Stimulated activated CD8-positive, alpha-beta memory T cell treated with anti-CD3 and anti-CD28 coated beads, Interleukin-7, amount 100 ng/mL, for 4 hours (primary cell): ENCODE results near the gene UBQLN4.
A peak's percentile ranks its signal among the peaks of the same experiment; 100 is the strongest.

Source experiments
- DNase-seq, 2 donors: peaks; one replicate each; pipeline ENCODE4 v3.0.0-alpha.2; 2020; ENCODE audit warnings: low read depth in 2 of 2

Gene UBQLN4

DNA sequence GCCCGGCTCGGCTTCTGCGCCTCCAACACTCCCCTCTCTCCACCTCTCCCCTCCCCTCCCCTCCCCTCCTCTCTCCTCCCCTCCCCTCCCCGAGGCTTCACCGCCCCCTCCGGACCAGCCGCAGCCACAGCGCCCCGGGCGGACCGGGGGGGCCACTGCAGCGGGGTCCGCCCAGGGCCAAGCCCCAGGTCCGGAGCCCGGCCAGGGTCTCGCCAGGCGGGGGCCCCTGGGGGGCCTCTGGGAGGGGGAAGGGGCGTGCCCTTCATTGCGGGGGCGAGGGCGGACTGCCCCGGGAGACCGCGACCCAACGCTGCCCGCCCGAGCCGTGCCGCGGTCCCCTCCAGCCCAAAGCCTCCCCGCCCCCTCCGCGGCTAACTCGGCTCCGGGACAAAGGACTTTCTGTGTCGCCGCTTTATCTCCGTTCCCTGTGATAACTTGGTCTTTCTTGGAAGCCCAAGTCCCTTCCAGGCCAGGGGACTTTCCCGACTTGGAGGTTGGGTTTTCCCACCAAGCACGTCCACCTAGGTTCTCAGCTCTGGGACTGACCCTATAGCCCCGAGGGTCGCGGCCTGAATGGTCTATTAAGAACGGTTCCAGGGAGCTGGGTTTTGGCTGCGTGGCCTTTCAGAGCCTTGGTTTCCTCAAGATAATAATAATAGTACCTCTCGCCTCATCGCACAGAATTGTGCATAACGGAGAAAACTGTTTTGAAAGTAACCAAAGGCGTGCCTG, at the start of gene UBQLN4:
TSS of gene UBQLN4 (minus strand) at position 31 of the 732 bp plus-strand sequence. CDS start 97 bp downstream, outside the sequence.
- peak; percentile 73 to 83 for DNase-seq

DNA sequence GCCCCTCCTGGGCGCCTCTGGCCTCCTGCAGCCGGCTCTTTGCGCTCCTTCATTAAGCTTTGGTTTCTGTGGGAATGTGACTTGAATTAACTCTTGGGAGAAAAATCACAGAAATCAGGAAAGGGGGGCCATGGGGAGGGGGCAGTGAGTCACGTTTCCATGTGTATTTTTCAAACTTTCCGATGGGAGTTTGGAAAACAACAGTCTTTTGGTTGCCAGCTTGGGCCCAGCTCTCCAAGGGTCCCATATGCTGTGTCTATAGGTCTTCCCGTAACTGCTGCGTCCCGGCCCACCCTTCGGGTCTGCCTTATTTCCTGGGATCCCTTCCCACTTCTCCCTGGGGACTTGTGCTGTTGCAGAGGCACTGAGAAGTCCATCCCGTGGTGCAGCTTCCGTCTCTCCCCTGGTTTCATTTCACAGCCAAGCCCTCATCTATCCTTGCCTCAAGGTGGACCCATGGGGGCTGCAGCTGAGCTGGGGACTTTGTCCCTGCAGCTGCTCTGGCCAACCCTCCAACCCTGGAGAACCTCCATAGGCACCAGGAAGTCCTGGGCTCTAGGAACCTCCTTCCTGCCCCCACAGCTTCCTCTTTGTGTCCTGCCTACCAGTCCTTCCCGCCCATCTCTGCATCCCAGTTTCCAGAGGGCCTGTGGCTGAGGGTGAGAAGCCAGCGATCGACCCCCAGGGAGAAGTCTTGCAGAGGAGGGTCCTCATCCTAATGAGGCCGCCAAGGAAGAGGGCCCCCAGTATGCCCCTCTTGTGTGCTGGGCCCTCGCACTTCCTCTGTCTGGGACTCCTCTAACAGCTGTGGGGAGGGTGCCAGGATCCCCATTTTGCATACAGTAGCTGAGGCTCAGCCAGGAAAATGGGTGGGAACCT, 49.3 kb upstream of the UBQLN4 start:
- no peak for DNase-seq

GRCh38 chr1:156101880-156102279, 48.3 kb upstream of the UBQLN4 start:
- no peak for DNase-seq

DNA sequence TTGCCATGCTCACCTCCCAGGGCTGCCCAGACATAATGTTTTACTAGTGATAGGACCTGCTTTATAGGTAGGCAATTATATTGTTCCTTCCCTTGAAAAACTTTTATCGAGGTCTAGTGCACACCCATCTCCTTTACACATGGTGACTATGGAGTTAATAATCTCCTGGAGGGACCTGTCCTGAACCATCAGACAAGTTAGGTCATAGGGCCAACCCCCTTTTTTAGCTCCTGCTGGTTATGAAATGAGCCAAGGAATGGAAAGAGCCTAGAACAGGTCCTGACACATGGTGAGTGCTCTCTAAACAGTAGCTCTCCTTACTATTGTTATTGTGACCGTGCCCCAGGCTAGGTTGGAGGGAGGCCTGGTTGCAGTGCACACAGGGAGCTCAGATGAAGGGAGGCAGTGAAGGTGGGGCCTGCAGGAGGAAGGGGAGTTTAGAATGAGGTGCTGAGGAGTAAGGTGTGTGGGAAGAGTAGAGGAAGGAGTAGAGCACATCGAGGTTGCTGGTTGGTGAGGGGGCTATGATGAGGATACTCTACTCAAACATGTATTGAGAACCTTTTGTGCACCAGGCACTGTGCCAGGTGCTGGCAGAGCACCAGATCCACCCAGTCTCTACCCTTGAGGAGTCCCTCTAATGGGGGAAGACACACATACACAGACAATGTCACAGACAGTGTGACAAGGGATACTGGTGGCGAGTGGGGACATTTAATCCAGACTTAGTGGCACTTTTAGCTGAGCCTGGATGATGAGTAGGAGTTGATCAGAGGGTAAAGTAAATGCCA, 46.8 kb upstream of the UBQLN4 start:
- DNase-seq = no peak

- no peak for DNase-seq
These were observed 45.7 kb upstream of the UBQLN4 start for GRCh38 chr1:156099282-156099681.

GRCh38 chr1:156098784-156099183, 45.2 kb upstream of the UBQLN4 start:
- DNase-seq = no peak

GRCh38 chr1:156097499-156098178, 44.0 kb upstream of the UBQLN4 start:
- no peak for DNase-seq

GRCh38 chr1:156096640-156097391, 43.2 kb upstream of the UBQLN4 start:
- DNase-seq = peak; percentile 86

GRCh38 chr1:156095906-156096508, 42.4 kb upstream of the UBQLN4 start:
- no peak for DNase-seq

DNA sequence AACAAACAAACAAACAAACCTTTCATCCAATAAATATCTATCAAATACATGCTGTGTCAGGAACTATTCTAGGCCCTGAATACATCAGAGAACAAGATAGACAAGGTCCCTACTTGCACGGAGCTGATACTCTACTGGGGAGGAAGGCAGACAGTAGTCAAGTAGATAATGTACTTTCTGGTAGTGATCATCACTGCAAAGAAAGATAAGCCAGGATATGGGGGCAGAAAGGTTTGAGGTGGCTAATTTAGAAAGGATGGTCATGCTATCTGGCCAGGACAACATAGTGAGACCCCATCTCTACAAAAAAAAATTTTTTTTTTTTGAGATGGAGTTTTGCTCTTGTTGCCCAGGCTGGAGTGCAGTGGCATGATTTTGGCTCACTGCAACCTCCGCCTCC, 38.0 kb upstream of the UBQLN4 start:
- no peak for DNase-seq

- DNase-seq = peak; percentile 73 to 80
These were observed 37.2 kb upstream of the UBQLN4 start for GRCh38 chr1:156090840-156091188.

DNA sequence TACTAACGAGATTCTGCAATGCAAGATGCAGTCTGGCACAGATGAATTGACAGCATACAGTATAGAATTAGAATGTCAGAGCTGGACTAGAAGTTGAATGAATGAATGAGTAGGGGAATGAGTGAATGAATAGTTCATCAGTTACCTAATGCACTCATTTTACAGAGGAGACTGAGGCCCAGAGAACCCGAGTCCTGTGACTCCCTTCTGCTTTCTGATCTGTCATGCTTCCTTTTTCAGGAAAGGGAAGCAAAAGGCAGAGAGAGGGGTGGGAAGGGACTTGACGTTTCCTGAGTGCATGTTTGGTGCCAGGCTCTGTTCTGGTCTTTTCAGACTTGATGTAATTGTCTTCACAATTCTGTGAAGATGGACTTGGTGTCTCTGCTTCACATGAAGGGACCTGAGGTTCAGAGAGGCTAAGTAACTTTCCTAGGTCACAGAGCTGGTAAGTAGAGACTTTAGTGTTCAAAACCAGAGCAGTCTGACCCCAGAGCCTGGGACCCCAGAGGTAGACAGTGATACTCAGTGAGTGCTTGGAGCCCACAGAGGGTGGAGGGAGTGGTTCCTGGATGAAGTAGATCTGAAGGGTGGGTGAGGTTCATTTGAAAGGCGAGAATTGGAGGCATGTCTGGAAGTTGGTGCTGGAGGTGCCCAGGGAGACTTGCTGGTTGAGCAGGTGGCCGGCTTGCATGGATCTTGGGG, 36.7 kb upstream of the UBQLN4 start:
- DNase-seq = no peak

DNA sequence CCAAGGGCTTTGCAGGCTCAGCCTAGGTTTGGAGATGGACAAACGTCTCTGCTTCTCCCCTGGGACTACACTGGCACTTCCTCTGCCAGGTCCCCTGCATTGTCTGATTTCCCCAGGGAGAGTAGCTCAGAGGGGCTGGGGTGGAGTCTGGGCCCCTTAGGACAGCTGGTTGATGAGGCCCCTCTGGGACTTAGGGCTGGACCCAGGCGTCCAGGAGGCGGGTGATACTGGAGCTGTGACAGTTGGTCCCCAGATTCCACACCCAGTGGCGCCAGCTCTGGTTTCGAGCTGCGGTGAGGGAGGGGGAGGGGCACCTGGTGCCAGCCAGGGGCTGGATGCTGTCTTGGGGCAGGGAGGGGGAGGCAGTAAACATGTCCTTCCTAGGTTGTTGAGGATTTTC, 36.1 kb upstream of the UBQLN4 start:
- DNase-seq = no peak

DNA sequence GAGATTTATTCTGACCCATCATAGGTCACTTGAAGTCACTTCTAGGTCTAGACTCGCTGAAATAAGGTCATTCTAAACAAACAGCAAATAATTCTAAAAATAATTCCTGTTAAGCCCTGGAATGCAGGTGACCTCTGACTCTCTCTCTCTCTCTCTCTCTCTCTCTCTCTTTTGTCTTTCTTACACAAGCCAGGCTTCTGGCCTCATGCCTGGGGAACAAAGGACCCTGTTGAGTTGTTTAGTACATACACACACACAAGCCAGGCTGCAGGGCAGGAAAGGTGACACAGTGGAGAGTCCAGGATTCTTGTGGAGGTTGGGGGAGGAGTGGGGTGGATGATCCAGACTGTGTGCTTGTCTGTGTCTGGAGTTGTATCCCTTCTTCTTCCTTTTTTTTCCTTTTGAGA, 32.7 kb upstream of the UBQLN4 start:
- DNase-seq = no peak

DNA sequence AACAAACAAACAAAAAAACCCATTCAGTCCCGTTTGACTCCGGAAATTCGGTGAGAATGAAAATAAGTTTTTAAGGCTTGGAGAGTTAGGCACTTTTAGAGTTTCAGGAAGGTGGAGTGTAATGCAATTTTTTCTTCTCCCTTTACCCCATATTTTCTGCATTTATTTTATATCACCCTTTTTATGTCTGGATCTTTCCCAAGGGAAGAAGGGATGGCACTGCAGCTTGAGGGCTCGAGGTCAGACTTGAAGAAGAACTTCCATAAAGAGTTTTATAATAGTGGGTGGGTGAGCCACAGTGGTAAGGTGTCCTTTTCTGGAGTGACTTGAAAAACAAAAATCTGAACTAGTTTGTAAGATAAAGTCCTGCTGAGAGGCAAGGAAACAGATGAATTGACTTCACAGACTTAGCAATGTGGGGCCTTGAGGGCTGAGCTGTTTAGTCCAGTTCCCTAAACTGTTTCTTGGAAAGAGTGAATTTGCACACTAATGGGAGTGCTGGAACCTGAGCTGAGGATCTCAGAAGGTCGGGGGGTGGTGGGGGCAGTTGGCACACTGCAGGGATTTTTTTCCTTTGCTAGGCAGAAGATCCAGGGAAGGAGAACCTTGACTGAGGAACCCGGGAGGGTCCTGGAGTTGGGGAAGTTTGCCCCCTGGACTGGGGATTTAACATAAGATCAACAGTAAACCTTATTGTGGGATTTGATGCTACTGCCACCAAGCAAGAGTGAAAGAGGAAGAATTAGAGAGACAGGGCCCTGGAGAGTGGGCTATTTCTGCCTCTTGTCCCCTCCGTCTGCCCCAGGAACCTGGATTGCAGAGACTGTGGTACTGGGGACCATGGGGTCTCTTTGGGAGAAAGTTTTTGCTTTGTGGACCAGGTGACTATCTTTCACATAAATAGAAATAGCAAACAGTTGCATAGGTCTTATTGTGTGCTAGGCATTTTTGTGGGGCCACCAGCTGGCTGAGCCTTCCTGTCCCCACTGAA, 30.5 kb upstream of the UBQLN4 start:
- DNase-seq = no peak

DNA sequence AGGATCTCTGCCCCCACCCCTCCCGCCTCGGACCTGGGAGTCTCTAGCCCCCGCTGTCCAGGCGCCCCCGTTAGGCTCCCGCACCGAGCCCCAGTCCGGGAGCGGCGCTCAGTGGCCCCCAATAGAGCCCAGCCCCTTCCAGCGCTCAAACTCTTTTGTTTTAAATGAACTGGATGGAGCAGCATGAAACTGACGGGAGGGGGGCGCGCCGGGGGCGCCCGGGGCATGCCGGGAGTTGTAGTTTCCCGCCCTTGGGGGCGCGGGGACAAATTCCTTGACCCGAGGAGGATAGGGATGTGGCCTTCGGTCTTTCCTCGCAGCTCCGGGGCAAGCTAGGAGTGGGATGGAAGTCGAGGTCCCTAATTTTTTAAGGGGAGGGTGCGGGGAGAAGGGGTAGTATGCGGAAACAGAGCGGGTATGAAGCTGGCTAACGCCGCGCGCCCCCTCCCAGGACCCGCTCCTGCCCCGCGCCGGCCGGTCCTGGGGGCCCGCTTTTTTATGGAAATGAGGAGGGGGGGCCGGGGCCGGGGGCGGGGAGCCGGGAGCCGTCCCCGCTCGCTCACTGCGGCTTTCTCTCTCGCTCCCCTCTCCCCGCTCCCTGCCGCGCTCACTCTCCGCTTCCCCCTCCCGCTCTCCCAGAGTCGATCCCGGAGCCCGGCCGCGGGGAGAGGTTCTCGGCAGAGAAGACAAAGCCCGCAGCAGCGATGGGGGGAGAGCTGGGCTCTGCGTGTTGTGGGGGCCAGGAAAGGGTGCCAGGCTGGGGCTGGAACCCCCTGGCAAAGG, 28.9 kb upstream of the UBQLN4 start, which contains the start of gene MEX3A:
TSS of gene MEX3A (minus strand) at position 157 of the 783 bp plus-strand sequence. CDS start 467 bp downstream, outside the sequence.
- peak in 1 of 2 donors; percentile 52 for DNase-seq

DNA sequence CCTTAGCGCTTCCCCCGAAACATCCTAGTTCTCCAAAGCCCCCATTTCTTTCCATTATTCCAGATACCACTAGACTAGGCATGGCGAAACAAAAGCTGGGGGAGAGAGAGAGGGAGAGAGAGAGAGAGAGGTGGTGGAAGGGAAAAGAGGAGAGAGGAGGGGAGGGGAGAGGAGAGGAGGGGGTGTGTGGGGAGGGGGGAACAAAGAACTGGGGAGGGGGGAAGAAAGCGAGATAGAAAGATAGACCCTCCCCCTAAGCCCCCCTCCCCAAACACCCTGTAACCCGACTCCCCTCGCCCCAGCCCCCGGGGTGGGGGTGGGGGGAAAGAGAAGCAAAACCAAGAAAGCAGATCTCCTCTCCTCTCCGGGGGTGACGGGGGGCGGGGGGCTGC, 28.3 kb upstream of the UBQLN4 start:
- DNase-seq = no peak
